PC-3 (cell line): ENCODE data around the gene SRRT. TPM values are rescaled to one million over a fixed set of nuclear protein-coding genes. Genes with fewer than 3 reads are reported as not detected.
A peak's percentile ranks its signal among the peaks of the same experiment; 100 is the strongest.

Experiments
- ATAC-seq: fragments of 200-7000 bp; cut with Tn5 transposase; 2 replicates; pipeline ENCODE4 v1.9.1; 2020; ENCODE audit warnings: mild to moderate bottlenecking, moderate library complexity
- Bru-seq: library from RNA; stranded (reverse); fragments of 400-500 nt; gene quantifications from one replicate; lab custom pipeline; 2021; lab: Mats Ljungman, UMichigan
- BruChase-seq, 2 experiments: library from RNA; stranded (reverse); fragments of 400-500 nt; gene quantifications; one replicate each; lab custom pipeline; 2021; lab: Mats Ljungman, UMichigan
- BruUV-seq: library from RNA; stranded (reverse); fragments of 400-500 nt; replicated peaks from 2 replicates; lab custom pipeline; 2021; lab: Mats Ljungman, UMichigan
- CTCF ChIA-PET: fragments of 300-600 bp; sonication (Branson Sonifier 250); formaldehyde crosslinking; loops from one replicate; lab custom pipeline; 2022; ENCODE audit warnings: antibody characterized with exemption; lab: Charles Lee
- POLR2A ChIA-PET: fragments of 300-600 bp; sonication (Branson Sonifier 250); formaldehyde crosslinking; loops from one replicate; lab custom pipeline; 2022; ENCODE audit warnings: antibody characterized with exemption; ENCODE audit not compliant: unreplicated experiment; lab: Charles Lee
- DNase-seq: peaks from one replicate; pipeline ENCODE4 v3.0.0-alpha.2; 2015
- H2AFZ ChIP-seq: fragments of 300-600 bp; sonication (generic); 2 replicates; pipeline ENCODE4 v1.6.0; 2016; ENCODE audit warnings: antibody characterized with exemption, low read length
- H3F3A ChIP-seq: fragments of 300-600 bp; sonication (generic); one replicate; pipeline ENCODE4 v1.6.0; 2017; ENCODE audit warnings: antibody characterized with exemption, low read length, control low read depth, mild to moderate bottlenecking; ENCODE audit not compliant: unreplicated experiment
- H3K27ac ChIP-seq: fragments of 300-600 bp; sonication (generic); 2 replicates; pipeline ENCODE4 v1.5.1; 2016; ENCODE audit warnings: mild to moderate bottlenecking, low read length
- H3K27me3 ChIP-seq: fragments of 300-600 bp; sonication (generic); 2 replicates; pipeline ENCODE4 v1.6.1; 2016; ENCODE audit warnings: low read length, mixed read lengths
- H3K36me3 ChIP-seq: fragments of 300-600 bp; sonication (generic); 2 replicates; pipeline ENCODE4 v1.6.1; 2016; ENCODE audit warnings: low read depth, mixed run types, low read length, mixed read lengths
- H3K4me1 ChIP-seq: fragments of 300-600 bp; sonication (generic); 2 replicates; pipeline ENCODE4 v1.5.1; 2016; ENCODE audit warnings: low read length; ENCODE audit not compliant: insufficient read depth
- H3K4me2 ChIP-seq: fragments of 300-600 bp; sonication (generic); 2 replicates; pipeline ENCODE4 v1.6.0; 2016; ENCODE audit warnings: low read length
- H3K4me3 ChIP-seq: fragments of 300-600 bp; sonication (generic); 2 replicates; pipeline ENCODE4 v1.5.1; 2016; ENCODE audit warnings: mild to moderate bottlenecking, low read length, mixed read lengths
- H3K79me2 ChIP-seq: fragments of 300-600 bp; sonication (generic); 2 replicates; pipeline ENCODE4 v1.6.1; 2017; ENCODE audit warnings: low read length, mixed read lengths
- H3K9ac ChIP-seq: fragments of 300-600 bp; sonication (generic); 2 replicates; pipeline ENCODE4 v1.6.0; 2016; ENCODE audit warnings: mild to moderate bottlenecking, low read length
- H3K9me2 ChIP-seq: fragments of 300-600 bp; sonication (generic); replicated peaks from 2 replicates; pipeline ENCODE4 v1.6.1; 2016; ENCODE audit warnings: mixed run types, low read length, mixed read lengths
- H3K9me3 ChIP-seq: fragments of 300-600 bp; sonication (generic); 2 replicates; pipeline ENCODE4 v1.6.1; 2016; ENCODE audit warnings: low read length, mixed read lengths
- H4K20me1 ChIP-seq: fragments of 300-600 bp; sonication (generic); 2 replicates; pipeline ENCODE4 v1.6.1; 2016; ENCODE audit warnings: low read length, mixed read lengths
- EZH2 ChIP-seq: fragments of 300-600 bp; sonication (generic); IDR thresholded peaks from one replicate; pipeline ENCODE4 v1.6.1; 2017; ENCODE audit warnings: antibody characterized with exemption, mild to moderate bottlenecking, low read length; ENCODE audit not compliant: unreplicated experiment
- EZH2phosphoT487 ChIP-seq: fragments of 300-600 bp; sonication (generic); IDR thresholded peaks from 2 replicates; pipeline ENCODE4 v1.6.1; 2018; ENCODE audit warnings: mild to moderate bottlenecking, antibody characterized with exemption, low read length, borderline replicate concordance
- intact Hi-C: fragments of 100-400 bp; cut with micrococcal nuclease; formaldehyde crosslinking; loops from 2 replicates; pipeline ENCODE4 v1.9.0; 2023
- long read RNA-seq: library from polyadenylated mRNA; unstranded; transcript quantifications from one replicate; pipeline ENCODE4 v2.0.0, GENCODE V29; 2021; ENCODE audit not compliant: unreplicated experiment
- total RNA-seq: library from RNA; depleted of rRNA; stranded (reverse); fragments of >200 nt; gene quantifications from 2 replicates; pipeline ENCODE4 v1.2.3, GENCODE V29; 2014; rRNA removed
- TF ChIP-seq, protein P1 (sequence below): fragments of 300-600 bp; sonication (generic); conservative IDR thresholded peaks from 2 replicates; pipeline ENCODE4 v1.5.1; 2017; ENCODE audit warnings: antibody characterized with exemption, low read depth, mild to moderate bottlenecking, low read length

SRRT gene, protein sequence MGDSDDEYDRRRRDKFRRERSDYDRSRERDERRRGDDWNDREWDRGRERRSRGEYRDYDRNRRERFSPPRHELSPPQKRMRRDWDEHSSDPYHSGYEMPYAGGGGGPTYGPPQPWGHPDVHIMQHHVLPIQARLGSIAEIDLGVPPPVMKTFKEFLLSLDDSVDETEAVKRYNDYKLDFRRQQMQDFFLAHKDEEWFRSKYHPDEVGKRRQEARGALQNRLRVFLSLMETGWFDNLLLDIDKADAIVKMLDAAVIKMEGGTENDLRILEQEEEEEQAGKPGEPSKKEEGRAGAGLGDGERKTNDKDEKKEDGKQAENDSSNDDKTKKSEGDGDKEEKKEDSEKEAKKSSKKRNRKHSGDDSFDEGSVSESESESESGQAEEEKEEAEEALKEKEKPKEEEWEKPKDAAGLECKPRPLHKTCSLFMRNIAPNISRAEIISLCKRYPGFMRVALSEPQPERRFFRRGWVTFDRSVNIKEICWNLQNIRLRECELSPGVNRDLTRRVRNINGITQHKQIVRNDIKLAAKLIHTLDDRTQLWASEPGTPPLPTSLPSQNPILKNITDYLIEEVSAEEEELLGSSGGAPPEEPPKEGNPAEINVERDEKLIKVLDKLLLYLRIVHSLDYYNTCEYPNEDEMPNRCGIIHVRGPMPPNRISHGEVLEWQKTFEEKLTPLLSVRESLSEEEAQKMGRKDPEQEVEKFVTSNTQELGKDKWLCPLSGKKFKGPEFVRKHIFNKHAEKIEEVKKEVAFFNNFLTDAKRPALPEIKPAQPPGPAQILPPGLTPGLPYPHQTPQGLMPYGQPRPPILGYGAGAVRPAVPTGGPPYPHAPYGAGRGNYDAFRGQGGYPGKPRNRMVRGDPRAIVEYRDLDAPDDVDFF
- 177 and 268 TPM in 2 replicates for total RNA-seq
- percentile 93 among the genes with signal in this experiment for Bru-seq, nascent RNA
- percentile 98 among the genes with signal in this experiment for BruChase-seq, experiment 1, labeled RNA remaining after a 6-hour chase
- BruChase-seq, experiment 2, labeled RNA remaining after a 2-hour chase, result percentile 97 among the genes with signal in this experiment
- long read RNA-seq, transcript SRRT-213 (20 exons, 2,905 nt), result major isoform, 32 of 213 reads
- long read RNA-seq, transcript SRRT-216 (20 exons, 2,955 nt), result minor isoform, 12 of 213 reads
- long read RNA-seq, transcript SRRT-217 (20 exons, 2,893 nt), result minor isoform, 6 of 213 reads
- long read RNA-seq, transcript SRRT-215 (20 exons, 2,964 nt), result minor isoform, 28 of 213 reads
- long read RNA-seq, partial matches to known transcripts, result 118 of 213 reads
- long read RNA-seq, other reads (novel, unspliced or antisense), result 16 of 213 reads

DNA sequence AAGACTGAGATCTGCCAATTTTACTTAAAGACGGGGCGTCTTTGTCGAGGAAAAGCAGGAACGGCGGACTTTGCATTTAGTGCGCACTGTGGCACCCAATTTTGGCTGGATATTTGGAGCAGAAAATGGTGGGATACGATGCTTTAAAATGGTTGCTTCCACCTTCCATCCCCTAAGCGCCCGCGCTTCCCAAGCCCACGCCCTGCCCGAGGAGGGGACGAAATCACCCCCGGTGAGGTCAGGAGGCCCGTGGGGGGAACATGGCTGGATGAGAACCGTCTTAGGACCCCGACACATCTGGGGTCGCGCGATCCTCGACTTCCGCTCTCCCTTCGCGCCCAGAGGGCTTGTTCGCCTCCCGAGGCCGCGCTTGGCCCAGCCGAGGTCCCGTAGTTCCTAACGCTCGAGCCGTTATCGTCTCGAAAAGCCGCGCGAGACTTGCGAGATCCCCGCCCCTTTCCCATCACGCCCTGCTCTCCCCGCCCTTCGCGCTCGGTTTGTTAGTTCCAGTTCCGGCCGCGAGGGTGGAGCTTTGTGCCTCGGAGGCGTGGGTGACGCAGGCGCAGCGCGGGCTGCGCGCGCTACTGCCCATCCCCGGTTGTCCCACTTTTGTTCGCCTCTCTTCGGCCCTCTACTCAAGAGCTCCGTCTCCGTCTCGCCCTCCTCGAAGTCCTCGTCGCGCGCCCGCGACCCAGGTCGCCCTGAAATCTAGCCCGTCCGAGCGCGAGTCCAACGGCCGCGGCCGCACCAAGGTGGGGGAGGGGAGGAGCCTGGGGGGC, at the start of gene SRRT:
SRRT (plus strand) TSS at position 527 of the 779 bp plus-strand sequence. CDS start 488 bp downstream, outside the sequence.
- Histone ChIP-seq H3K36me3 (peaks cover 26% of the 10 kb centered on the region), H3K27ac (peak within 1 kb of the TSS; percentile 76), H3K9me3 (no peaks in the 10 kb centered on the region), H3K4me1 (peaks cover 27% of the 10 kb centered on the region), H3K27me3 (no peaks in the 10 kb centered on the region), H3F3A (no peaks in the 10 kb centered on the region), H2AFZ (peak within 1 kb of the TSS; percentile 77), H3K9me2 (no peaks in the 10 kb centered on the region), H3K4me3 (peak within 1 kb of the TSS; percentile 78), H3K4me2 (peak within 1 kb of the TSS; percentile 100), H3K79me2 (peaks cover 49% of the 10 kb centered on the region), H3K9ac (peak within 1 kb of the TSS; percentile 99), H4K20me1 (peaks cover 41% of the 10 kb centered on the region)
- intact Hi-C loops, result no loop called here
- TF ChIP-seq EZH2phosphoT487, result no peak
- TF ChIP-seq, protein P1, sequence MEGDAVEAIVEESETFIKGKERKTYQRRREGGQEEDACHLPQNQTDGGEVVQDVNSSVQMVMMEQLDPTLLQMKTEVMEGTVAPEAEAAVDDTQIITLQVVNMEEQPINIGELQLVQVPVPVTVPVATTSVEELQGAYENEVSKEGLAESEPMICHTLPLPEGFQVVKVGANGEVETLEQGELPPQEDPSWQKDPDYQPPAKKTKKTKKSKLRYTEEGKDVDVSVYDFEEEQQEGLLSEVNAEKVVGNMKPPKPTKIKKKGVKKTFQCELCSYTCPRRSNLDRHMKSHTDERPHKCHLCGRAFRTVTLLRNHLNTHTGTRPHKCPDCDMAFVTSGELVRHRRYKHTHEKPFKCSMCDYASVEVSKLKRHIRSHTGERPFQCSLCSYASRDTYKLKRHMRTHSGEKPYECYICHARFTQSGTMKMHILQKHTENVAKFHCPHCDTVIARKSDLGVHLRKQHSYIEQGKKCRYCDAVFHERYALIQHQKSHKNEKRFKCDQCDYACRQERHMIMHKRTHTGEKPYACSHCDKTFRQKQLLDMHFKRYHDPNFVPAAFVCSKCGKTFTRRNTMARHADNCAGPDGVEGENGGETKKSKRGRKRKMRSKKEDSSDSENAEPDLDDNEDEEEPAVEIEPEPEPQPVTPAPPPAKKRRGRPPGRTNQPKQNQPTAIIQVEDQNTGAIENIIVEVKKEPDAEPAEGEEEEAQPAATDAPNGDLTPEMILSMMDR, result no peak
- no peak for TF ChIP-seq EZH2
- ATAC-seq, result peak; percentile 97
- ChIA-PET CTCF (interaction anchor here (0.6 to 0.7 kb wide), 2 partner anchors 286 to 321 kb away, joined by 7 read pairs; no protein-coding TSS in a partner anchor), POLR2A (interaction anchor here (0.5 to 1.8 kb wide), 8 partner anchors 15 to 1532 kb away, joined by 3 to 39 read pairs (median 5); partner anchors contain the start of genes SLC12A9 and UFSP1)
- DNase-seq, result peak; percentile 97
- TSS peak; percentile 98 for BruUV-seq

DNA sequence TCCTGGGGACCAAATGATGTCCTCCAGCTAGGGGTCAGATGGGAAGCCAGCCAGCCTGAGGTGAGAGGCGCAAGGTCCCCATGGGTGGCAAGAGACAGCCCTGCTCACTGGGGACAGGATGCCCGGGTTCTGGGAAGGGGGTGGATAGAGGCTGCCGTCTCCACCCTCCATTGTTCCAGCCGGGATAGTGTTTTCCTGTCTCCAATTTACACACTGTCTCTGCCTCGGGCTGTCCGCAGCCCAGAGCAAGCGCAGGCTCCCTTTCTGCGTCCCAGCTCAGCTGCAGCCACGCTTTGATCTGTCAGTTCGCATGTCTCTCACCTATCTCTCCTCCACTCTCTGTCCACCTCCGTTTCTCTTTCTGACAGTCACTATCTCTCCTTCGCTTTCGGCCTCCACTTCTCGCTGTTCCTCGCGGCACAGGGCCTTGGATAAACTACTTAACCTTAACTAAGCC, 49.7 kb upstream of the SRRT start:
- ChIA-PET CTCF (interaction anchor here (0.6 to 1.2 kb wide), 4 partner anchors 23 to 120 kb away, joined by 3 to 6 read pairs (median 6); partner anchors contain the start of genes POP7 and UFSP1), POLR2A (no interaction called here)

More for the DNA sequence above, 49.7 kb upstream of the SRRT start:
- Histone ChIP-seq H3K9ac (peak overlapping the region; percentile 76), H3K27me3 (no peaks in the 10 kb centered on the region), H3K4me1 (peaks cover 5% of the 10 kb centered on the region; the same call in 1 of the 2 replicates), H3K9me2 (no peaks in the 10 kb centered on the region), H3K4me2 (peak overlapping the region; percentile 86), H3F3A (no peaks in the 10 kb centered on the region), H4K20me1 (peaks cover 5% of the 10 kb centered on the region; the same call in 1 of the 2 replicates), H3K79me2 (peaks cover 42% of the 10 kb centered on the region), H3K36me3 (peaks cover 20% of the 10 kb centered on the region), H3K27ac (peak overlapping the region; percentile 57), H3K4me3 (peak overlapping the region; percentile 99), H2AFZ (peak overlapping the region; percentile 20; the same call in 1 of the 2 replicates), H3K9me3 (no peaks in the 10 kb centered on the region)
- ATAC-seq, result peak; percentile 52
- DNase-seq, result peak; percentile 58
- TF ChIP-seq EZH2phosphoT487 (no peak), EZH2 (no peak)
- BruUV-seq, result no TSS peak
- intact Hi-C loops, result loop anchor here (5.0 kb wide), 1 partner anchor 118 kb away; the partner anchor contains the start of gene POP7
